ENCODE data around the gene GPHB5.
"Not testable (repeated sequence)": the region's sequence is repeated elsewhere in the genome, so short reads cannot be mapped to it uniquely, and the experiment has no call there.

The GPHB5 gene

DNA sequence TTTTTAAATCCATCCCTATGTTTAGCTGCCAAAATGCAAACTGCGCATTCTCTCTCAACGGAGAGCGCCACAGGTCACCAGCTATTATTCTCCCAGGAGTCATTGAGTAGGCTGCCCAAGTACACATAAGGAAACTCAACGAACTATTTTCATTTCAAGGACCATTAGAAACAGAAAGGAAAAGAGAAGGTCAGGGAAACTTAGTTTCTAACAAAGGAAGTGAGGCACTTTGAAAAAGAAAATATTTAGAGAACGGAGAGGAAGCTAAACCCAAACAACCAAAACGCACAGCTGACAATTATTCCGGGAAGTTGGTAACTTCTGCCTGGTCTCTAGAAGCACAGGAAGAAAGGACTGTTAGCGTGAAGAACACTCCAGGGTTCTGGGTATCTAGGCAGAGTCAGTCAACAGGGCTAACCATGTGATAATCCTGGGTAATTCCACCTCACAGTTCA lies 23.5 kb downstream of the GPHB5 start:
- DNase-seq (ENCODE audit: low spot score), result no peak

DNA sequence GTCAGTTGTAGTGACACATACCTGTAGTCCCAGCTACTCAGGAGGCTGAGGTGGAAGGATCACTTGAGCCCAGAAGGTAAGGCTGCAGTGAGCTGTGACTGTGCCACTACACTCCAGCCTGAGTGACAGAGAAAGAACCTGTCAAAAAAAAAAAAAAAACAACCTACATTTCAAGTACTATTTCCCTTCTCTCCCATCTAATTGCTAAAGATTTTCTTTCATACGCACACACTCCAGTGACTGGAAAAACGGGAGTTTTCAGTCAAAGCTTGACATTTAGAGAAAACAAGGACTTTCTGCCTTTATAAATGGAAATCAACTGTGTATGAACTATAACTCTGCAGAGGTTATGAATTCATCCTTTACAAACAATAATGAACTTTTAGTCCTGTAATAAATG lies 25.9 kb downstream of the GPHB5 start:
- DNase-seq (ENCODE audit: low spot score), result no peak

DNA sequence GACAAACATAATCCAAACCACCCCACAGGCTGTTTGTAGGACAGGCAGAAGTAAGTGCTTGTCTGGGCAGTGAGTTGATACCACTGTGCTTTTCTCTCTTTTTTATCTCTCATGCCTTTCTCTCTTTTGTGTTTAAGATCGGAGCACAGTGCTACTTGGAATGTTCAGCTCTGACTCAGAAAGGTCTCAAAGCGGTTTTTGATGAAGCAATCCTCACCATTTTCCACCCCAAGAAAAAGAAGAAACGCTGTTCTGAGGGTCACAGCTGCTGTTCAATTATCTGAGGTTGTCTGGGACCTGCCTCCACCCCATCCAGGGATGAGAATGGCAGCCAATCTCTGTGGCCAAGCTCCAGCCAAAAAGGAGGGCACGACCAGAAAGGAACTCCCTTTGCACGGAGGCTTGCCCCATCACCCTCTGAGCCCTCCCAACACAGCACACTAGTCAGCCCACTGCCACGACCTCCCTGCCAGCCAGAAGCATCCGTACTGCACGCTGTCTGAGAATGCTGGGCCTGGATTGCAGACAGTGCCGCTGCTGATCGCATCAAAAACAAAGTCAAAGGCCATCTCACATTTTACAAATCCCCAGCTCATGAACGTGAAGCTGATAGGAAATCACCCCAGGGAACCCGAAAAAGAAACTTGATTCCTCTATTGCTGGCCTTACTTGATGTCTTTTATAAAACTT lies 27.8 kb downstream of the GPHB5 start:
- no peak for DNase-seq (ENCODE audit: low spot score)

DNA sequence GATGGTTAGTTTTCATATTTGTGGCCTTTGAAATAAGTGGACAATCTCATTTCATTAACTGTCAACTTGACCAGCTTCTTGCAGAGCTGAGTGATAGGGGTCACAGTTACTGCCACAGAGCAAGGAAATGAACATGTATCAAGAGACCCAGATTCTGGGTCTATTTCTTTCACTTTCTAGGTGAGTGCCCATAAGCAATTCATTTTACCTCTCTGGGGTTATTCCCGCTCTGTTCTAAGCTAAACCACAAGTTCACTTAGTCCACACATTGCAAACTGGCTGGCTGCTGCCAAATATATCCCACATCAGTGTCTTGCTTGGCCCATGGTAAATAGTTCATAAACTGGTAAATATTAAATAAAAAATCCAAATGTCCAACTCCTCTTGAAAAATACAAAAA lies 29.9 kb downstream of the GPHB5 start:
- no peak for DNase-seq (ENCODE audit: low spot score)

DNA sequence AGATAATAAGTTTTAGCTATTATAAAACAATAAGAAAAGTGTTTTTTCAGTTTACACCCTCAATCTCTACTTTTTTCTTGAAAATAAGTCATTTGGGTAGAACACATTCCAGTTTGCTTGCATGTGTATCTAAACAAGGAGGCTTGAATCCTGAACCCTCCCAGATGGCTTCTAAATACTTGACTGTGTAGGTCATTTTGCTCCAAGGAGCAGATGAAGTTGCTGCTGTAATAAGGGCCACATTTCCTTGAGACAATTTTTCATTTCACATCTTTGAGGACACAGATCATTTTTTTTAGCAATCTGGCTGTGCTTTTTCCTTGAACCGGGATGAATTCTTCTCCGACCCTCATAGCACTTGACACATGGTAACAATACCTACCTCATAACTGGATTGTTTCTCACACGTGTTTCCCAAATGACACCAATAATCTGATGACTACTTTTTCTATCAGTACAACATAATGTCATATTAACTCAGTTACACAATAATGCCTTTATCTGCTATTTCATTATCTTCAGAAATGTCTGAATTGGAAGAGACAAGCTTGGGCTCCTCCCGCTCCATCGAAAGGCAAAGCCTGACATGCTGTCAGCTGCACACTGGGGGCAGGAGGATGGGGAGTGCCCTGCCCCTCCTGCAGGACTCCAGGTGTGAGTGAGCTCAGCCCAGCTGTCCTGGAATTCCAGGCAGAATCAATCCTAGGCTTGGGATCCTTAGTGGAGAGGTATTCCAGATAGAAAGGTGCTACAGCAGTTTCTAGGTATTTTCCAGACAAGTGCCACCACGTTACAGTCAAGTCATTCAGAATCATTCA lies 30.9 kb downstream of the GPHB5 start:
- no peak for DNase-seq (ENCODE audit: low spot score)

DNA sequence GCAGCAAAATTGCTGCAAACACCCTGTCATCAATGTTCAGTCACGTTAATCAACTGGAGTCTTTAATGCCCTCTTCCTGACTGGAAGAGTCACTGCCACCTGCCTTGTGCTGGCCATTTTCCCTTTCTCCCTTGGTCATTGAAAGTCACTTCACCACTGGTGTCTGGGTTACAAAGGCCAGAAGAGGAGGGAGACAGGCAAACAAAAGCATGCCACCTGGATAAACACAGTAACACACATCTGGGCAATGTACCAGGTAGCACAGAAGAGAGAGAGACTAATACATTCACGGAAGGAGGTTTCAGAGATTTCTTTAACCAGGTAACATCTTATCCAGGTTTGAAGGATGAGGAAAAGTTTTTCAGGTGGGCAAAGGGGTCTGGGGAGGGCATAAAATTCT lies 32.7 kb downstream of the GPHB5 start:
- DNase-seq (ENCODE audit: low spot score), result no peak

DNA sequence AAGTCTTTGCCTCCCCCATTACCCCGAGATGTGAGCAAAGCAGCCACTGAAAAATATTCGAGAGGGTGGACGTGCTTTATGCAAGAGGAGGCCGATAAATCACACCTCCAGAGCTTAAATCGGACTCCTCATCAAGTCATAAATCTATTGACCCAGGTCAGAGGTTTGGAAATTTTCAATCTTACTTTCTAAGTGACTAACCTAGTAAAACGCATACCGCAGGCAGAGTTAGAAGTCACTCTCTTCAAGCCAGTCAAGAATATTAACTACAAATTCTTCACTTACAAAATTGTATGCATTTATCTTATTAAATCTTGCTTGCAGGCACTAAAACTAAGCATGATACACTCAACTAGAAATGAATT lies 34.9 kb downstream of the GPHB5 start:
- no peak for DNase-seq (ENCODE audit: low spot score)

DNA sequence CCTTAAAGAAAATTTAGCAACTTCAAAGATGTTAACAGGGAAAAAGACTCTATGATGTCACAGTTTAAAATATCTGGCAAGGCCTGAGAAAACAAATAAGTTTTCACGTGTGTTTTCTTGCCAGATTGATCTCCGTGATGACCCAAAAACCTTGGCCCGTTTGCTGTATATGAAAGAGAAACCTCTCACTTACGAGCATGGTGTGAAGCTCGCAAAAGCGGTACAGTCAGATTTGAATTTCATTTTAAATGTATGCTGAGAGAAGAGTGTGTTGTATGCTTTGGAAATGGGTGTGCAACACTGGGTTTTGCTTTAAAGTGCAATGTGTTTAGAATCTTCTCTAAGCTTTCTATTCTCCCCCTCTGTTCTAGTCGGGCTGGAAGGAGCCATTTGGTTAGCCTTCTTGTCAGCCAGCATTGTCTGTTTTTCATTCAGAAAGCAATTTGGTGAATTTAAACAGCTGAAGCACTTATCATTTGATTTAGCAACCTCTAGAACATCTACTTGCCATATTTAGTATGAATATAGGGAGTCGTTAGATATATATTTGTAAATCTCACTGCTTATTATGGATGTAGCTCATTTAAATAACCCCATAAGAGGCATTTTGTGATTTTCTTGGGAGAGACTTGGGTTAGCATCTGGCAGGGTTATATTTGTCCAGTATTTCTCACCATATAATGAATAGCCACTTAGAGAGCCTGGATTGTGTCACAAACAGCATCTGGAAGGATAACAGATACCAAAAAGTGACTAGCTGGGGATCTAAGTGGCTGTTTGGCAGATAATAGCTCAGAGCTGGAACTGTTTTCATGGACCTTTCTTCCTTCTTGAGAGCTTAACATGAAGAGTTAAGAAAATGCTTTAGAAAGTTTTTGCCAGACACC lies 35.5 kb downstream of the GPHB5 start:
- DNase-seq (ENCODE audit: low spot score), result no peak

DNA sequence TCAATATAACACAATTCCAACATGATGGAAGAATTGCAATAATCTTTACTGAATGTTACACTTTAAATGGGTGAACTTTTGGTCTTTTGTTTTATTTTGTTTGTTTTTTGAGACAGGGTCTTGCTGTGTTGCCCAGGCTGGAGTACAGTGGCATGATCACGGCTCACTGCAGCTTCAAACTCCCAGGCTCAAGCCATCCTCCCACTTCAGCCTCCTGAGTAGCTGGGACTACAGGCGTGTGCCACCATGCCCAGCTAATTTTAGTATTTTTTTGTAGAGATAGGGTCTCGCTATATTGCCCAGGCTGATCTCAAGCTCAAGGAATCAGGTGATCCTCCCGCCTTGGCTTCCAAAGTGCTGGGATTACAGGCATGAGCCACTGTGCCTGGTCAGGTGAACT lies 38.8 kb downstream of the GPHB5 start:
- DNase-seq (ENCODE audit: low spot score), result not testable (repeated sequence)

DNA sequence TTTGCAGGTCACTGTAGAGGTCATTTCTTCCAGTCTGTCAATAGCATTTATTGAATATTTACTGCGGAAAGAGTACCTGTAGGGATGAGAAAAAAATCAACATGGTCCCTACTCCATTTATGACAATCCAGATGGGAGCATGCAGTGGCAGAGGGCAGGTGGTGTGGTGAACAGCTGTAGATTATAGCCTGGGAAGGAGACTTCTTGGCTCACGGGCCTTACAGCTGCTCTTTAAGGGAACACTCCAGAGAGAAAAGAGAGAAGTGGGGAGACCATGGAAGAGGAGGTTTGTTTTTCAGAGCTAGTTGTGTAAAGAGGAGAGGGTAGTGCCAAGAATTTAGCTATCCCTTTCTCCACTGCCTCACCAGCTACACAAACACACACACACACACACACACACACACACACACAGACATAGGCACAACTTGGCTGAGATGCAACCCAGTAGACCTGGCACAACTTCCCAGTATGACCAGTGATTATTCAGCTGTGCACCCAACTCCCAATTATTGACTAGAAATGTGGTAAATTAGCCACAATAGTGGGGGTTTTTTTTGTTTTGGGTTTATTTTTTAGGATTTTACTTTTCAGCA lies 41.0 kb downstream of the GPHB5 start:
- DNase-seq (ENCODE audit: low spot score), result no peak

DNA sequence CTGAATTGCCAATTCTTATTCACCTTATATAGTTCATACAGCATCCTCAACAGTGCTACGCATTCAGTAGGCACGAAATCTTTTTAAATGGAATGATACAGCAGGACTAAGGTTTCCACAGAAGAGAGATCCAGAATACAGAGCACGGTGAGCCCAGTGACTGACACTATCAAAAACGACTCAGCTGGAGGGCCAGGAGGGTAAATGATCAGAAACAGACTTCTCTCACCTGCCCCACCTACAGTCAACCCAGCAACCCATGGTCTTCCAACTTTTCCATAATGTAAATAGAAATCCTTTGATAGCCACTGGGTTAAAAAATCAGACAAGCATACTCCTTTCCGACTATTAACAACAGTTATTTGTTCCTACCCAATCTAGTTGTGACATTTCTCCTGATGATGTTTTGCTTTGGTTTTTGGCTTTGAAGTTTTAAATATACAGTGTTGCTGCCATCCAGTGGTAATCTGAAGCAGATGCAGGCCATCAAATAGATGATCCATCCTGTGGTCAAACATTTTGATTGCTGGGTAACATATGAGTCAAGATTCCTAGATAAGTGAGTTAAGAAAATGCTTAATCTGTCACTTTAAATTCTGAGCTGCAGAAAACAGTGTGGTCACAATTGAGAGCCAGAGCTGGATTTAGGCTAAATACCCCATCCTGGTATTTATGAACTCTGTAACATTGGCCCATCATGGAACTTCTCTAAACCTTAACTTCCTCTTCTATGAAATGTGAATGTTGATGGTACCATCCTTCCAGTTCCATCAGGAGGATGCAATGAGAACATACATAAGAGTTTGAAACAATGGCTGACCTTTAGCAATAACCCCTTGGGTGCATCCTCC lies 42.0 kb downstream of the GPHB5 start:
- DNase-seq (ENCODE audit: low spot score), result peak; percentile 27

DNA sequence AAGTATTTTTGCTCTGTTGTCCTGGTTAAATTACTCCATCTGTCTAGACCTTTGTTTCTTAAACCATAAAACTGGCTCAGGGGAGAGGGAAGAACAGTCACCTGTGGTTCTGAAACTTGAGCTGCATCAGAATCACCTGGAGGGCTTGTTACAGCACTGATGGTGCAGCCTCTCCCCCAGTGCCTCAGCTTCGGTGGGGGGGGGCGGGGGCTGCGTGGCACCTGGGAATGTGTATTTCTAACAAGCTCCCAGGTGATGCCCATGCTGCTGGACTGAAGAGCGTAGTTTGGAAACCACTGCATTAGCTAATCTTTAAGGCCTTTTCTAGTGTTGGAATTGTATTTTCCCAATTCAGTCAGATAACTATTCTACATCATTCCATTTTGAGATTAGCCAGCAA lies 42.7 kb downstream of the GPHB5 start:
- no peak for DNase-seq (ENCODE audit: low spot score)

DNA sequence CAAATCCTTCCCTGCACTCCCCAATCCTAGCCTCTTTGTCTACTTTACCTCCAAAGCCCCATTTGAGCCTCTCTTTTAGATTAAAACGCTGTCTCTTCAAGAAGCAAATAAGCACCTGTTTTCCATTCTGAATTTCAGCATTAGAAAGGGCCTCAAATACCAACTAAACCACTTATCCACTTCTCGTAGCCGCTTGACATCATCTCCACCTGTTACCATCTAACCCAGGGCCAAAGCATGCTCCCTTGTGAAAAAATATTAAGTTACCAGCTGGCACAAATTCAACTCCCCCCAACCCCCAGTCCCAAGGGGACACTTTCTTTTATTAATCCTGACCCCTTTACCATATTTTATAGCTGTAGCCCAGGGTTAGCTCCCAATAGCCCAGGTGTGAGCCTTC lies 43.1 kb downstream of the GPHB5 start:
- no peak for DNase-seq (ENCODE audit: low spot score)

DNA sequence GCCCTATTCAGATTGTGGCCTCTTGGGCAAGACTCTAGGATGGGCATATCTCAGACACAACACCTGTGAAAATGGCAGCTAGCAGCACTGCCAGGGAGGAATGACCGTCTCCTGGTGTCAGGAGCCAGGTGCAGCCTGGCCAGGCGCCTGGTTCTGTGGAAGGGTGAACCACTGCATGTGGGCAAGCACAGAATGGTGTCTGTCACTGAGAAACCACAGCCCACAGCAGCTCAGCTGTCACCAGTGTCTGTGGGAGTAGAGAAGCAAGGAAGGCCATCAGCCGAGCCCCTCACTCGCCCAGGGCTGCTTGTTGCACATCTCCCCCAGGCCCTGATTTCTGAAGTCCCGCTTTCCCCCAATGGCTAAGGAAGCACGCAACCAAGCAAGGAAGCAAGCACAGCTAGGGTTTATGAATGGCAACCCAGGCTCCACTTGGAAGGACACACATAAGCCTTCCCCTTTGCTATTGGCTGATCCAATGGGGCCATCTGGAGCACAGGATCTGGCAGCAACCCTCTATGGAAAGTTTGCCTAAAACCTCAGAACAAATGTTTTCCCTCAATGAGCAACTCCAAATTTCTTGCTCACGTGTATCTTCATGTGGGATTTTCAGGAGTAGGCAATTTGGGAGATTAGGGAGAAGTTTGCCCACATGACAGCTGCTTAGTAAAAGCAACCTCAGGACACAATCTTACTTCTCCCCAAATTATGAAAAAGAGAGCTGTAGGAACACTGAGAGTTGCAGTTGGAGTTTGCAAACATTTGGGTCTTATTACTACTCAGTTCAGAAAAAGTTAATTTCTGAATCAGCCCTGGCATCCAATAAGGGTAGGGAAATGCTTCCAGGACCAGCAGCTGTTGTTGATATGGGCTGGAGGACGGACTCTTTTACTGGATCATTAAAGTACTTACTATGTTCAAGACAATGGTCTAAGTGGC lies 44.7 kb downstream of the GPHB5 start:
- no peak for DNase-seq (ENCODE audit: low spot score)

DNA sequence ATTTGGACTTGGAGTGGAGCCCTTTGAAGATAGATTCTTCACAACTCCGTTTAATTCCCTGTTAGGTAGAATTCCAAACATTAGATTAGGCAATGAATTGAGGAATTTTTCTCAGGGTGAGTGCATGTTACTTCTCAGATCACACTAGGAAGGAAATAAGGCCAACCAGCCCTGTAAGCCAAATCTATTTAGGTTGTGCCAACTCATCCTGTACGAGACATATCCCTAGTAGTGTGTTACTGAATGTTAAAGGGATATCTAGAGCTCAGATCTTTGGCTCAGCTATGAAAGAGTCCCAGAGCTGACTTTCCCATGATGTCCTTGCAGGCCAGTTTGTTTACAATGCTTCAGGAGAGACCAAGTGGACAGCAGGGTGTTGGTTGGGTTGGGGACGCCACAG lies 45.6 kb downstream of the GPHB5 start:
- no peak for DNase-seq (ENCODE audit: low spot score)

DNA sequence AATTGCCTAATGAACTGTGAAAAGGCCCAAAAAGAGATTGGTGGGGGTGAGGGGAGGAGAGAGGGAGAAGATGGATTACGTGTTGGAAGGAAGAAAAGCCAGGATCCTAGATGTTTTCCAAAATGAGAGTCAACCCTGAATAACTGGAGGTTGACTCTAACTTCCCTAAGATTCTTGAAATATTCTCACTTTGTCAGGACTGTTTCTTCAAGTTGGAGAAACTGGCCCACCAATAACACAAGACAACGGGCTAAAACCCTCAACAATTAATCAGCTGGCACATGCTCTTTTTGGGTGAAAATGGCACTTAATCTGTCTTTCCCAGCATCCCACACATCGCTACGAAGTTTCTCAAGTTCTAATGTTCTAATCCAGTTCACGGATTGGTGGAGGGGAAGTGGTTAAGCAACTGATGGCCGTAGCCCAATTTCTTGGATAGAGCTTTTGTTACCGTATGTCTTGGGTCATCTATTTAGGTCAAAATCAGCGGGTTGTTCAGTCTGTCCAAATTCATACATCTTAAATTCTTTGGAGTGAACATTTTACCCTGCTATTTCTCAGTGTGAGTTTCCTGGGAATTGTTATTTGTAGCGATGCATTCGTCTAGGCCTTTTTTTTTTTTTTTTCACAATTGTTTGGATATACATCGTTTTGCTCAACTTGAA lies 49.0 kb downstream of the GPHB5 start:
- no peak for DNase-seq (ENCODE audit: low spot score)

DNA sequence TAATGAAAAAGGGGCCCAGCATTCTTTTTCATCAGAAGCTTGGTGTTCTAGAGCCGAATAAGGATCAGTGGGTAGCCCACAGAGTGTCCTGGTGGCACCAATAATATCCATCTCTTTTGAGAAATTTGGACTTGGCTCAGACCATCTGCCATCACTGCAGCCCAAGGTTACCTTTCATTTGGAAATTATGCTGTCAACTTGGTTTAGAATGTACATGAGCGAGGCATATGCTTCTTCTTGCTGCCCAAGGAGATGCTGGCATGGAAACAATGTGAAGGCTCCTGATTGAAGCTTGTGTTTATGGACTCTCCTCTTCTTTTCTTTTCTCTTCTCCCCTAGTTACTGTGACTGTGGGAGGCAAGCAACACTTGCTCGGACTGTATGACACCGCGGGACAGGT lies 50.0 kb downstream of the GPHB5 start:
- no peak for DNase-seq (ENCODE audit: low spot score)

DNA sequence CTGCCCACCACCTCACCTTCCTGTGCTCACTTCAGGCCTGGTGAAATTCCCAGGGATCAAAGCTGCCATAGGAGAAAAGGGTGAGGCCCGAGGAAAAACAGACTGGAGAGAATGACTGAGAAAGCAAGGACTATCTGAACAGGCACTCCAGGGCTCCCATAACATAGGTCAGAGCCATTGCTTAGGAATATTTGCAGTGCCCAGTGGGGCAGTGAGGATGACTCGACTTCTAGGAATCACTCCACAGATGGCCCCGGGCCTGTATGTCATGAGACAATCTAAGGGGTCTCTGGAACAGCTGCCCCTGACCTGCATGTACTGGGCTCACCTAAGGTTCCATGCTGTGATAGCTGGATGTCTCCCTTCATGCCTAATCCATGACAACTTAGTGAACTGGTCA lies 51.6 kb downstream of the GPHB5 start:
- no peak for DNase-seq (ENCODE audit: low spot score)

DNA sequence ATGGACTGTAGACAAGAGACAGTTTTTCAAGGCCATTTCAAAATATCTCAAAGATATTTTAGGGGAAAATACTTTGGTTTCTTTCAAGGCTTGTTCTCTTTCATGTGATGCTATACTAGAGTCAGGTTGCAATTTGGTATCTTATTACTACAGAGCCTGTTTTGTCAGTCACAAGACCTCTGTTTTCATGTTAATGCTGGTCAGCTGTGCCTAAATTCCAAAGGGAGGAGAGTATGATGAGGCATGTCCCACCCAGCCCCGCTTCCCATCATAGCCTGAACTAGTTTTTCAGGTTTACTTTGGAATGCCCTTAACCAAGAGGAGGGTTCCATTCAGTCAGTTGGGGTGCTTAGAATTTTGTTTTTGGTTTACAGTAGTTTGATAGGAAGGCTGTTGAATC lies 52.6 kb downstream of the GPHB5 start:
- DNase-seq (ENCODE audit: low spot score), result no peak

Data from globus pallidus (tissue), 1 donor.